Brain pericyte (primary cell): ENCODE measurements around the gene SLC8A3.
"Not testable (repeated sequence)": the region's sequence is repeated elsewhere in the genome, so short reads cannot be mapped to it uniquely, and the experiment has no call there.

ENCODE experiments used
- DNase-seq: peaks from one replicate; pipeline ENCODE4 v3.0.0-alpha.2; 2012; ENCODE audit warnings: low read depth, low spot score

SLC8A3 gene, protein sequence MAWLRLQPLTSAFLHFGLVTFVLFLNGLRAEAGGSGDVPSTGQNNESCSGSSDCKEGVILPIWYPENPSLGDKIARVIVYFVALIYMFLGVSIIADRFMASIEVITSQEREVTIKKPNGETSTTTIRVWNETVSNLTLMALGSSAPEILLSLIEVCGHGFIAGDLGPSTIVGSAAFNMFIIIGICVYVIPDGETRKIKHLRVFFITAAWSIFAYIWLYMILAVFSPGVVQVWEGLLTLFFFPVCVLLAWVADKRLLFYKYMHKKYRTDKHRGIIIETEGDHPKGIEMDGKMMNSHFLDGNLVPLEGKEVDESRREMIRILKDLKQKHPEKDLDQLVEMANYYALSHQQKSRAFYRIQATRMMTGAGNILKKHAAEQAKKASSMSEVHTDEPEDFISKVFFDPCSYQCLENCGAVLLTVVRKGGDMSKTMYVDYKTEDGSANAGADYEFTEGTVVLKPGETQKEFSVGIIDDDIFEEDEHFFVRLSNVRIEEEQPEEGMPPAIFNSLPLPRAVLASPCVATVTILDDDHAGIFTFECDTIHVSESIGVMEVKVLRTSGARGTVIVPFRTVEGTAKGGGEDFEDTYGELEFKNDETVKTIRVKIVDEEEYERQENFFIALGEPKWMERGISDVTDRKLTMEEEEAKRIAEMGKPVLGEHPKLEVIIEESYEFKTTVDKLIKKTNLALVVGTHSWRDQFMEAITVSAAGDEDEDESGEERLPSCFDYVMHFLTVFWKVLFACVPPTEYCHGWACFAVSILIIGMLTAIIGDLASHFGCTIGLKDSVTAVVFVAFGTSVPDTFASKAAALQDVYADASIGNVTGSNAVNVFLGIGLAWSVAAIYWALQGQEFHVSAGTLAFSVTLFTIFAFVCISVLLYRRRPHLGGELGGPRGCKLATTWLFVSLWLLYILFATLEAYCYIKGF

DNA sequence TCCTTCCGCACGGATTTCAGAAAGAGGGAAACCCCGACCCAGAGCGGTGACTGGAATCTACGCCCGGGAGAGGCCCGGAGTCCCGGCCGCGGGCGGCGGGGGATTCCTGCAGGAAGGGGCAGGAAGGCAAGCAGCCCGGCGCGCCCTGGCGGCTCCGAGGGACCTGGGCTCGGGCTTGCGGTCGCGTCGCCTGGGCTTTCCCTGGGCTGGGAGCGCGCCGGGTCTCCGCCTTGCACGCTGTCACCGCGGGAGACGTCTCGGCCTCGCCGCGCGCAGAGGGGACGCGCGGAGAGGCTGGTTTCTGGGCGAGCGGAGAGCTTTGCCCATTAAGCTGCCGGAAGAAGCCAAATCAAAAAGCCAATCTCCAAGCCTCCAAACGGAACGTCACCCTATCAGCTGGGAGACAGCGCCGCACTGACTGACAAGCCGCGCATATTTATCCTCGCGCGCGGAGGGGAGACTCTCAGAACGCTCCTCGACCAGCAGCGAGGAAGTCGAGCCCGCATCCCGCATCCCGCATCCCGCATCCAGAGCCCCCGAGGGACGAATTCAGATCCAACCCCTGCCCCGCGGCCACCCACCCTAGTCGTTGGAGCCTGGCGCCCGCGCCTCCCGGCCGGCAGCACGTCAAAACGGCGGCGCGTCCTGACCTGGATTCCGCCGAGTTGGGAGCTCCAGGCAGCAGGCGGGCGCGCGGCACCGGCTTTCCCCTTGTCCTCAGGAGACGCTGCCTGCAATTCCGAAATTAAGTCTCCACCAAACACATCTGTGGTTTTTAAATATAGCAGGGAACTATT, at the start of gene SLC8A3:
Gene SLC8A3 (minus strand): TSS at position 293 of the 797 bp plus-strand sequence. CDS start 20,529 bp downstream, outside the sequence.
- DNase-seq: no peak

DNA sequence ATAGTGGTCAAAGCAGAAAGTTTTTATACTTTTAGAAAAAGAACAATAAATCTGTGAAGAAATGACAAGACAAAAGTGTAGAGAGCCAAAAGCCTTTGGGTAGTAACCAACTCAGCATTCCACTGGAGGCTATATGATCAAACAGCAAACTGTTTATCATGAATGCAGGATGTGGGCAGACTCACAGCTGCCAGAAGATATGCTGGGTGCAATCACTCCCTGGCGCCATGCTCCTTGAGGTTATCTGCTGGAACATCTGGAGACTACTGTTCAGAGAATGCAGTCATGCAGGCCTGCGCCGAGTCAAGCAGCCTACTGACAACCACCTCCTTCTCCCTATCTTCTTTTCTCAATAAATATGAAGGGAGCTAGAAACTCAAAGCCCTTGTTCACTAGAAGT, 49.0 kb upstream of the SLC8A3 start:
- DNase-seq: no peak

DNA sequence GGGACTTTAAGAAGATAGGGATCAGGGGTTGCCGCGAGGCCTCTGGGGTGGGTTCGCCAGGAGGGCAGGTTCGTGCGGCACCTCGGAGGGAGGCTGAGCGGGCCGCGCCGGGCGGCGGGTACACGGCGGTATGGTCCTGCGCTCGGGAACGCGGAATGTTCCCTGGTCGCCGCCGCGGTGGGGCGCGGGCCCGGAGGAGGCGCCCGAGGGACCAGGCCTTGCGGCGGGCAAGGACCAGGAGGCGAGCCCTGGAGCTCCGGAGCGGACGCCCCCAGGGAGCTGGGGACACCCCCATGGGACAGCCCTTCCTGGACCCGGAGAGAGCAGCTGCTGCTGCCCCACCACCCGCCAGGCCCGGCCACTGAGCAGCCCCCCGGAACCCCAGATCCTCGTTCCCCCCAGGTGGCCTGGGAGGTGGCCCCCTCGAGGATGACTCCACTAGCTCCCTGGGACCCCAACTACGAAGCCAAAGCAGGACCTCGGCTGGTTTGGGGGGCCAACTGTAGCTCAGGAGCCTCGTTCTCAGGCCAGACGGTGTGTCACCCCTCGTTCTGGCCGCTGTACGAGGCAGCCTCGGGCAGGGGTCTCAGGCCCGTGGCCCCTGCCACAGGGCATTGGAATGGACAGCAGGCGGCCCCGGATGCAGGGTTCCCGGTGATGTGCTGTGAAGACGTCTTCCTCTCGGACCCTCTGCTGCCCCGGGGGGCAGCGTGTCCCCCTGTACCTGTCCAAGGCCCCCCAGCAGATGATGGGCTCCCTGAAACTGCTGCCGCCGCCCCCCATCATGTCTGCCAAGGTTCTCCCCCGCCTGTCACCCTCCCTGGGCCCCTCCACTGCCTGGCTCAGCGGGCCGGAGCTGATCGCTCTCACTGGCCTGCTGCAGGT, 45.6 kb upstream of the SLC8A3 start:
- no peak for DNase-seq

DNA sequence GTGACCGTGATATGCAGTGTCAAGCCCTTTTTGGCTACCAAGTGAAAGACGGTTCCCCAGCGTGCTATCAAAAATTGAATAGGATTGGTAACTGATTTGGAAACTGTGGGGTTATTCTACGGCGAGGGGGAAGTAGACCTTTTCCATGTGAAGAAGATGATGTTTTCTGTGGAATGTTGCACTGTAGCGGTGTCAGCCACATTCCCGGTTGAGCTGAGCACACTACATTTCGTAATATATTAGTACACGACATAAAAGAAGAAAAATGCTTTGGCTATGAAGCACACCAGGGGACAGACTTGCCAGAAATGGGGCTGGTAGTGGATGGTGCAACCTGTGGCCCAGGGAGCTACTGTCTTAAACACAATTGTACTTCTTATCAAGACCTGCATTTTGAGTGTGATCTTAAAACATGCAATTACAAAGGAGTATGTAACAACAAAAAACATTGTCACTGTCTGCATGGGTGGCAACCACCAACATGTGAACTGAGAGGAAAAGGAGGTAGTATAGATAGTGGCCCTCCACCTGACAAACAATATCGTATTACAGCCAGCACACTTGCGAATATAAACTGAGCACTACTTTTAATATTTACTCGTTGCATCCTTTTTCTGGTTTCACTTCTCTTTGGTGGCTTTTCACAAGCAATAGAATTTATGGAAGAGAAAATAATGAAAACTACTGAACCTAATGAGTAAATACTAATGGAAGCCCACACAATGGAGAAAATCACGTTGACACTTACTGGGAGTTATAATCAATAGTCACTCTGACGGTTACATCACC, 43.2 kb upstream of the SLC8A3 start:
- not testable (repeated sequence) for DNase-seq

DNA sequence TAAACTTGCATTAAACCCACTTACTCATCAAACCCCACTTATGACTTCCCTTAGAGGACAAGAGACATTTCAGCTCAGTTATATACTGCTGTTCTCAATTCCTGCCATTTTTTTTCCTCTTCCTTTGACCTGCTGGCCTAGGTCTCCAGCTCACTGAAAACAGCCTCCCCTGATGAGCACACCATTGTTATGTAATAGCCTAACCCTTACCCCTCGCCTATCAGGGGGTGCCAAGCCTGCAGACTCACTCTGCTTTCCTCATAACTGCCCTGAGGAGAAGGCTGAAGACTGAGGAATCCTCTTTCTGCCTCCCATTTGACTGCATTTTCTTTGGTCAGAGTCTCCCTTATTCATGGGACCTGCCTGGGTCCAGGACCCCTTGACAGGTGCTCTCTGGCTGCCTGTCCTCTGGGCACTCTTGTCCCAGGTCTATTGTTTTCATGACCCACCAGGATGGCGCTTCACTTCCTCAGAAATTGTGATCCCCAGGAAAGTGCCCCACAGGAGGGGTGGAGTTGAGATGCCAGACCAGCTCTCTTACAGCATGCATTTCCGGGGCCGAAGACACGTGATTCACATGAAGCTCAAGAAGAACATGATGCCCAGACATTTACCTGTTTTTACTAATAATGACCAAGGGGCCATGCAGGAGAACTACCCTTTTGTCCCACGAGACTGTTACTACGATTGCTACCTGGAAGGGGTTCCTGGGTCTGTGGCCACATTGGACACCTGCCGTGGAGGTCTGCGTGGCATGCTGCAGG, 41.3 kb upstream of the SLC8A3 start:
- not testable (repeated sequence) for DNase-seq

DNA sequence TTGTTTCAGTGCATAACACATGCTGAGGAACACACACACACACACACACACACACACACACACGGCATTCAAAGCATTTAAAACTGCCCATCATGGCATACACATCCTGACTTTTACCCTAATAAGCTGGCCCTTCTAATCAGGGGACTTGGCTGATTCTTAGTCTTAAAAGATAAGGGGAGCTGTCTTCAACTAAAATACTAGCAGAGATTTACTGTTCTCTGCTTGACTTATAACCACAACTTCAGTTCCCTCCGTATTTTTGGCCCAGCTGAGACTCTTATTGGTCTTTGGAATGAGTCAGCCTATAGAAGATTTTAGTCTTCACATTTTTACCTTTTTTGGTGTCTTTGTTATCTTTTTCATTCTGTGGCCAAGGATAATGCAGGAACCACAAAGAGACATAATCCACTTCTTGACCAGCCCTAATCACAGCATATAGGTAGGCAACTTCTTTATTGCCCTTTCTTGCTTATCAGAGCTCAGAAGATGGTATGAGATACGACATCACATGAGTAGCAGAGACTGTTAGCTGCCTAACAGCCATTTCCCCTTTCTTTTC, 25.1 kb upstream of the SLC8A3 start:
- DNase-seq: no peak

DNA sequence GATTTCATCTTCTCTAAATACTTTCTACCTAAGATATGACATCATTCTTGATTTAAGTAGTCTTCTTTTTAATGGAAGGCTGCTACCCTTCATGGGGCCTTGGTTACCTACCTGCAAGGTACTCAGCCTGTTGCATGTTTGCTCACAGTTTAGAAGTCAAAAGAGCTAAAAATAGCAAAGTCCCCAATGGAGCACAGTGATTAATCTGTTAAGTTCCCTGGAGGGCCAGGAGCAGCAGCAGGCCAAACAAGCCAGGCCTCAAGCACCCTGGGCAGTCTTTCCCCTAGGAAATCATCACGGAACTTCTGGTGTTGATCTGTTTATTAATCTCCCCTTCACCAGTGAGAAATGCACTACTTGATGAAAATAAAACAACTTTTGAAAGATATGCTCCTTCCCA, 24.0 kb upstream of the SLC8A3 start:
- DNase-seq: no peak

DNA sequence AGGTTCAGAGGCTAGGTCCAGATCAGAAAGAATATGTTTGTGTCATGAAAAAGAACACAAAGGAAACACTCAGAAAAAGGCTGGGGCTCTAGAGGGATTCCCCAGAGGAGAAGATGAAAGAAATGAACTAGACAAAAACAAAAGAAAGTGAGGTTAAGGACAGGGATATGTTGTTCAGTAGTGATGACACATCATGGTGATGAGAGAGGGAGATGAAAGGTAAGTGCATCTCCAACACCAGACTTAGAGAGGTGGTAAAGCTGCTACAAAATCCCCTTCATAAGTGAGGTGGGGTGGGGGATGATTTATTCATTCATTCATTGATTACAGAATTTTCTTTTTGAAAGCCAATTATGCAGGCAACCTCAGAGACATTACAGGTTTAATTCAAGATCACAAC, 19.6 kb upstream of the SLC8A3 start:
- DNase-seq: no peak

DNA sequence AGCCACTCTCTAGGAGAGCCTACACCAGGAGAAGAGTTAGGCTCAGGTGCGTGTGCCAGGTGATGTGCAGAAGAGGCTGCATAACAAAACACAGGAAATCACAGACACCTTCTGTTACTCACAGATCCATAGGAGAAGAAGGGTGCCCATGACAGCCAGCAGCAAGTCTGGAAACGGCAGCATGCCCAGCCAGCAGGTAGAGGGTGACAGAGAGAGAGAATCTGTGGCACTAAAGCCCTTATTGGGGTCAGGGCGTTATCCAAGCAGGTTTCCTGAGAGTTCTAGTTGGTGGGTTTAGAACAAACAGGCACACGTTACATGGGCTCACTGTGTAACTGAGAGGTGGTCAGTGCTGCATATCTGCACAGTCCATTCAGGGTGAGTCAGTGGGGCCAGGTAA, 14.9 kb upstream of the SLC8A3 start:
- DNase-seq: no peak

DNA sequence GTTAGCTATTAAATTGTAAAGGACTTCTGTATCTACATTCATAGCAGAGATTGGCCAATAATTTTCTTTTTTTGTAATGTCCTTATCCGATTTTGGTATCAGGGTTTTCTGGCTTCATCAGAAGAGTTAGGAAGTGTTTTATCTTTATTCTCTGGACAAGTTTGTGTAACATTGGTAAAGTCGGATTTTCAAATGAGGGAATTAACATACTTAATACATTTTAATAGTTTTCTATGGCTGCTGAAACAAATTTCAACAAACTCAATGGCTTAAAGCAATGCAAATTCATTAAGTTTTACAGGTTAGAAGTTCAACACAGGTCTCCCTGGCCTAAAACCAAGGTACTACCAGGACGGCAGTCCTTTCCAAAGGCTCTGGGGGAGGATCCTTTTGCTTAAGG, 13.2 kb upstream of the SLC8A3 start:
- no peak for DNase-seq

DNA sequence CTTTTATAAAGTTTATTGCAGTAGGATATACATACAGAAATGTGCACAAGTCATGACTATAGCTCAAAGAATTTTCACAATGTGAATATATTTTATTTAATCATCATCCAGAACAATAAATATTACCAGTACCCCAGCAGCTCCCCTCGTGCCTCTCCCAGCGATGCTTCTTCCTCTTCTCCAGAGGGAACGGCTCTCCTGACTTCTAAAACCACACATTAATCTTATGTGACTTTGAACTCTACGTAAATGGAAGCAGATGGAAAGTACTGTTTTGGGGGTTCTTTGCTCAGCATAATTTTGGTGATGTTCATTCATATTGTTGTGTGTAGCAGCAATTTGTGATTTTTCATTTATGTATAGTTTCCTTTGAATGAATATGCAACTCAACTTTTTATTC, 4.6 kb upstream of the SLC8A3 start:
- DNase-seq: no peak

DNA sequence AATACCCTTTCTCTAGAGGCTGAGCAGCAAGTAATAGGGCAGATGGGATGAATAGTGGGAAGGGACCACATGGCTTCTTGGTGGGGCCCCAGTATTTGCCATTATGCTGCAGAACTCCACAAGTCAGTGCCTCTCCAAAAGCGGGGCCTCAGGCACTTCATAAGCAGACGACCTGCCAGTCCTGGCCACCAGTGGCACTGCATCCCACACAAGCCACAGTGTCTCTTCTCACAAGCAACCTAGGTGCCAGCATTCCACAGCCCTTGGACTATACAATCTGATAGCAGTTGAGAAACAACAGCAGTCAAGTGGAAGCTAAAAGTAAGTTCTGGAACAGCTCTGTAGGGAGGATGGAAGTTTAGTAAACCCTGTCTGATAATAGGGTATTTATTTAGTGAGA, 4.2 kb upstream of the SLC8A3 start:
- DNase-seq: no peak

DNA sequence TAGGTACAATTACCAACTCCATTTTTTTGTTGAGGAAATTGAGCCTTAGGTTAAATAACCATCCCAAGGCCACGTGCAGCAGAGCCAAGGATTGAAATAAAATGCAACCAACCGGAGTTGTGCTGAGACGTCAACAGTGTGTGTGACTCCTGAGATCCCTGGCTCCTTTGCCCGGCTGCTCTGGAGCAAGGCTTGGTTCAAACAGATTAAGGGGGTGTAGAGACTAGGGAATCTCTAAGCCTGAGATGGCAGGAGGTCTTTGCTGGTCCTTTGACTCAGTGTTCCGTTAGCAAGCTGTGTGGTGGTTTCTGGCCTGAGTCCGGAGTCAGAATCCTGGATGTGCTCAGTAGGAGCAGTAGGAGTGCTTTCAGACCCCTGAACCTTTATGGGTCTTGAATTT, 1.4 kb upstream of the SLC8A3 start:
- DNase-seq: no peak

DNA sequence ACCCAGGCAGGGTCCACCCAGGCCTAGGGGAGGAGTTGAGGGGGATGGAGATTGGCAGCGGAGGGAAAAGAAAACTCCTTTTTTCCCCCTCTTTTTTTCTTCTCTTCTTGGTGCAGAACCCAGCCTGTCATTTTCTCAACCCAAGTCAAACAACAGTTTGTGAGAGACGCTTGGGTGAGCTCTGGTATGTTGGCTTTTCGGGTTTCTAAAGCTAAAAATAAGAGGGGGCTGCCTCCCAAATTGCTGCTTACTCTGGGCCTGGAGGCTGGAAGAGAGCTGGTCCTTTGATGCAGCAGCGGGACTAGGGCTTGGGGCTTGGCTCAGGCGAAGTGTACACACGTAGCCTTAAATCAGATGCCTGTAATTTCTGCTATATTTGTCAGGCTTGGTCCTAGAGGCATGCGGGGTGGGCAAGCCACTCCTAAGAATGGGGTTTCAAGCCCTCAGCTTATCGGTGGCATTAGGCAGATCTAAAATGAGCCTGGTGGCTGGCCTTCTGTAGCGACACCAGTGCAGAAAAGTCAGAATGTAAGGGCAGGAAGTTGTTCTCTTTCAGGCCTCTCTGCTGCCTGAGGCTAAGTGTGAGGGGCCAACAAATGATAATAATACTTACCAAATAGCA, 816 bp upstream of the SLC8A3 start:
- no peak for DNase-seq

DNA sequence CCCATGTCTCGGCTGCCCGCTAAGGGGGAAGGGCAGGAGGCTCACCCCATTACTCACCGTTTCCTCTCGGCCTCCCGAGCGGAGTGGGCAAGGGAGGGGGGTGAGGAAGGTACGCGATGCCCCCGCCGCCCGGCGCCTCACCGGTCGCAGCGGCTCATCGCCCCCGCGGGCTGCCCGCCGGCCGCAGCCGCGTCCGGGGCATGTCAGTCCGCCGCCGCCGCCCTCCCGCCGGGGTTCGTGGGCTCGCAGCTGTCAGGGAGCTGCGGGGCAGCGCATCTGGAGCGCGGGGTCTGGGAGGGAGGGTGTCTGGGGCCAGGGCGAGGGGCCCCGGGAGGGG, 461 bp downstream of the SLC8A3 start:
- no peak for DNase-seq

DNA sequence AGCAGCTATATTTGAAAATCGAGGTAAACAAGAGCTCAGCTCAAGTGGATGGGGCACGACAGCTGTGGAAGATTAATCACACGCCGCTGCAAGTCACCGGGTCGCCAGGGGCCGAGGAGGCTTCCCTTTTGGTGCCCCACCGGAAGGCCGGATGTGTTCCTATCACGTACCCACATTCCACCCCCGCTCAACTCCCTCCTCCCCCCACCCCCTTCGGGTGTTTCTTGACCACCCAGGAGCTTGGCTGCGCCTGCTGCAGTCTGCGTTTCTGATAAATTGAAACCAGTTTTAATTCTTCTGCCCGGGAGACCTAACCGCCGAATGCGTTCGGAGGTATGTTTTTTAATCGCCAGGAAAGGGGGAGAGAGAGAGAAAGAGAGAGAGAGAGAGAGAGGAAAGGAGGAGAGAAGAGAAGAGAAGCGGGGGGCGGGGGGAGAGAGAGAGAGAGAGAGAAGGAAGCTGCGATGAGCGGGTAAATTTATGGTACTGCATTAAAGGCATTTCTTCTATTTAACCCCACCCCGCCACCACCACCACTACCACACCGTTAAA, 1.8 kb downstream of the SLC8A3 start:
- DNase-seq: no peak

DNA sequence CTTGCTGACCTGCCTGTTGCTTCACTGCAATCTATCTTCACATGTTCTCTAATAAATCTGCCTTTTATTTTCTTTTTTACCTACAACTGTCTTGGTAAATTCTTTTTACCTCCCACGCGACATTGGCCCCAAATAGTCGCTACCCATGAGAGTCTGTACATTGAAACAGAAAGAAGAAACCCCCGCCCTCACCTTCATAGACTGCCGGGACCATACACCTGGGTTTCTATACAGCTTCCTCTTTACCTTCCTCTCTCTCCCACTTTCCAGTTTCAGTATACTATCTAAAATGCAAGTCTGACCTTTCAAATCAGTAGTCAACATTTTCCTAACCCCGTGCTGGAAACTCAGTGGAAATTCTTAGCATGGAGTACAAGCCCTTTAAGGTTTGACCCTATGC, 4.8 kb downstream of the SLC8A3 start:
- DNase-seq: no peak

DNA sequence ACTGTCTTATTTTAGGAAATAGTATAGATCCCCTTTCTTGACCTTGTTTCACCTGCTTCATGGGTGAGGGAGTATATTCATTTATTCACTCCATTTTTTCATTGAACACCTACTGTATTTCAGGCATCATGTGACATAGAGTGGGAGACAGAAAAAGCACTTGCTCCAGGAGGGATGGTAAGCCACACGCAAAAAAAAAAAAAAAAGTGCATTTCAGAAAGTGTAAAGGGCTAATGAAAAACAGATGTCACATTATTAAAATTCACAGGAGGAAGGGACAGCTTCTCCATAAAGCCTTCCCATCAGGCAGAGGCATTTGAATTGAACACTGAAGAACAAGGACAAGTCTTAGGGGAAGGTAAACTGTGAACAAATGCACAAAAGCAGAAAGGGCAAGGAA, 7.5 kb downstream of the SLC8A3 start:
- DNase-seq: no peak
